Stimulated activated CD4-positive, alpha-beta T cell treated with anti-CD3 and anti-CD28 coated beads, Interleukin-1b, Interleukin-23, amount 100 ng/mL, for 1 hour (primary cell): ENCODE results near the gene SRPRA.
"Not testable (repeated sequence)": the region's sequence is repeated elsewhere in the genome, so short reads cannot be mapped to it uniquely, and the experiment has no call there.

Source experiments
- DNase-seq, 2 donors: peaks; one replicate each; pipeline ENCODE4 v3.0.0-alpha.2; 2020; ENCODE audit warnings: low read depth in 2 of 2

SRPRA gene

DNA sequence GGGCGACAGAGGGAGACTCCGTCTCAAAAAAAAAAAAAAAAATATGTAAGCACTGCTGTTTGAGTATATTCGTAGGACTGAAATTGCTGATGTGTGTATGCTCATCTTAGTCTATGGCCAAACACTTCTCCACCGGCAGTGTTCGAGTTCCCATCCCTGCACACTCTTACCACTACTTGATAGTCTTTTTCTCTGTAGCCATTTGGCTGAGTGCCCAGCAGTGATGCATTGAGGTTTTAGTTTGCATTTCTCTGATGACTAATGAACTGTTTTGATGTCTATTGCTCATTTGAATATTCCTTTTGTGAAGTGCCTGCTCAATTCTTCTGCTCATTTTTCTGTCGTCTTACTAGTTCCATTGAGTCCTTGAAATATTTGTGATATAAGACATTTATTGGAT is 16.1 kb upstream of the SRPRA start:
- DNase-seq: peak; percentile 53 to 77

DNA sequence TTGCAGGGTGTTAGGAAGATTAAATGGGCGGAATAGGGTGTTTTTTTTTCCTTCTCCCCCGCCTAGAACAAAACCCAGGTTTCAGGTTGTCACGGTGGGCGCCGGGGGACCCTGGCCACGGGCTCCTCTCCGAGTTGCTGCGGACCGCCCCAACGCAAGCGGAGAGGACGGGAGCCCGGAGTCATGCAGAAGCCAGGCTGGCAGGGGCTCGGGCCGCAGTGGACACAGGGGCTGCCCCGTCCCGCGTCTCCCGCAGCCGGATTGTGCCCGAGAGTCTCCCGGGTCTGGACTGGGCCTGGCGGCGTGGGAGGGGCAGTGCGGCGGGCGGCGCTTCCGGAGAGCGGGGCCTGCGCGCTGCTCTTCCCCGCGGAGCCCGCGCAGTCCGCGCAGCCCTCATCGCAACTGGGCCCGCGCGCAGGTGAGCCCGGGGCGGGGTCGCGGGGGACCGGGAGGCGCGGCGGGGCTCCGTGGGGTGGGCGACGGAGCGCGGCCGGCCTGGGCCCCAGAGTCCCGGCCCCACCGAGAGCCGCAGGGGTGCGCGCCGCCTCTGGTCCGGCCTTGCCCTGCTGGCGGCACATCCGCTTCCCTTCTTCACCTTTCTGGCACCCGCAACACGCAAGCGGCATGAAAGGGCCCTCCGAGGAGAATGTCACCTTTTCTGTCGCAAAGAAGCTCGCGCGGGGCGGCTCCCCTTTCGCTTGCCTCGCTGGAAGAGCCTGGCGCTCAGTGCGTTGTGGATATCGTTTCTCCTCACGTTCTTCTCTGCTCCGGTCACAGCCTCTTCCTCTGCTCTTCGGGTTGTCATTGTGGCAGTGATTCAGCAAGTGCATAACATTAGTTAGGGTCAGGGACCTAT is 14.3 kb upstream of the SRPRA start, which contains the start of gene TIRAP:
Gene TIRAP (plus strand): TSS at position 358 of the 856 bp plus-strand sequence. CDS start 7,802 bp downstream, outside the sequence.
- DNase-seq: no peak

DNA sequence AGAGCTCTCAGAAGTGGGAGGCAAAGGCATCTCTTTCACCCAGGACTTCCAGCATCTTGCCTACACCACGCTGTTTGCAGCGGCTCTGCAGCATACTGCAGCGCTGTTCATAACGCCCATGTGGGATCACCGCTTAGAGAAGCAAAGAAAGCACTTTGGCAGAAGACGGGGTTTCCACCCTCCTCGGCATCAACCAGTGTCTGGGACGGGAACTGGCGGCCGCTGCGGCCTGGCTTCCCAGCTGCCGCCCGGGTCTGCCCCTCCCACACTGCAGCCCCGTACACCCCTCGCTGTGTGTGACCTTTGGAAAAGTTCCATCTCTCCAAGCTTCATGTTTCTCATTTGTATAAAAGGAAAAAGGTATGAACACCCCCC is 13.7 kb upstream of the SRPRA start:
- DNase-seq: no peak

DNA sequence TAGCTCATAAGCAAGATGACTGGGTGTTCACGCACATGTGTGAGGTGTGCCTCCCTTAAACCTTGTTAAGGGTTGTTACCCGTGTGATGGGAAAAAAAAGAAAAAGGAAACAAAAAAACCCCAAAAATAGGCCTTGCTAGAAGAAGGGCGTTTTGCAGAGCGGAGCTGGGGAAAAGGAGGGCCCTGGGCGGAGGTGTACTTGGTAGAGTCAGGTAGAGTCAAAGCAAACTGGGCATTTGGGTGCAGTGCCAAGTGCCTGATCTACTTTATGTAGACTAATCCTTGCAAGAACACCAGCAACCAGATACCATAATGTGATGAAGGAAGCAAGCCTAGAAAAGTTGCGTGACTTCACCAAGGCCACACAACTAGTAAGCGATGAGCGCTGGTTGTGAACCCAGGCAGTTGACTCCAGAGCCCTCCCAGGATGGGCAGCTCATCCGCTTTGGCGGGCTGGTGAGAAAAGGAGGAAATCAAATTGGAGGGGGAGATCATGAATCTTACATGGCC is 13.0 kb upstream of the SRPRA start:
- no peak for DNase-seq

DNA sequence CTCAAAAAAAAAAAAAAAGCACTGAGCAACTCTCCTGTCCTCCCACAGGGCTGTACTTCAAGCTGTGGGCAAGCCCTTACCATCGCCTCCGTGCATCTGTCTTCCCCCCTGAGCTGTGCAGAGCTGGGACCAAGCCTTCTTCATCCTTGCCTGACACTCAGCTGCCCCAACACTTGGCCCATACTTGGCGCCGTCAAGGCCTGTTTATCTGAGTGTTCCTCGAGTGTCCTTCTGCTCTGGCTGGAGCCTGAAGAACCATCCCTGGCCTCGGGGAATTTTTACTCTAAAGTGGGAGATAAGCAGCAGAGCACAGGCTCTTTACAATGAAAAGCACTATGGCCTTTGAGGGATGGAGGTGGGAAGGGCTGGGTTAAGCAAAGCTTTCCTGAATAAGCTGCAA is 12.6 kb upstream of the SRPRA start:
- DNase-seq: no peak

DNA sequence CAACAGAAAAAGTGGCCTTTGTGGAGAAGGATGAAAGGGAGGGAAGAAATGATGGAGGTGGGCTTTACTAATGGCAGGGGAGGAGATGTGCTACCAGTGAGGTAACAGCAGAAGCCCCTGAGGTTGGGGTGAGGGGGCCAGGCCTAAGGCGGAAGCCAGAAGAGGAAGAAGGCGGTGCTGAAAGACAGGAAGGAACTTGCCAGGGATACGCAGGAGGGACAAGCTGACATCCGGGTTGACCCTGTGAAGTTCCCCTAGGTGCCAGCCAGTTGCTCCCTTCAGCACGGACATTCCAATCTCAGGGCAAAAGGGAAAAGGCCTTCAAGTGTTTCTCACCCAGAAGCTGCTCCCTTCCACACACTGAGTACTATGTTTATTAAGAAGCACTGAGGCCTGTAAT is 11.9 kb upstream of the SRPRA start:
- no peak for DNase-seq

DNA sequence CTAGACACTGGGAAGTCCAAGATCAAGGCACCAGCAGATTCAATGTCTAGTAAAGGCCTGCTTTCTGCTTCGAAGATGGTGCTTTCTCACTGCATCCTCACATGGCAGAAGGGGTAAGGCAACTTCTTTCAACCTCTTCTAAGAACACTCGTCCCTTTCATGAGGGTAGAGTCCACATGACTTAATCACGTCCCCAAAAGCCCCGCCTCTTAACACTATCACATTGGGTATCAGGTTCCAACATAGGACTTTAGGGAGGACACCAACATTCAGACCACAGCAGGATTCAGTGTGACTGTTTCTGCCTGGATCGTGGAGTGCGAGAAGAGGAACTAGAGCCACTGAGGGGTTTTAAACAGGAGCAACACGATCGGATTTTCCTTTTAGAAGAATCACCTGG is 10.5 kb upstream of the SRPRA start:
- no peak for DNase-seq

DNA sequence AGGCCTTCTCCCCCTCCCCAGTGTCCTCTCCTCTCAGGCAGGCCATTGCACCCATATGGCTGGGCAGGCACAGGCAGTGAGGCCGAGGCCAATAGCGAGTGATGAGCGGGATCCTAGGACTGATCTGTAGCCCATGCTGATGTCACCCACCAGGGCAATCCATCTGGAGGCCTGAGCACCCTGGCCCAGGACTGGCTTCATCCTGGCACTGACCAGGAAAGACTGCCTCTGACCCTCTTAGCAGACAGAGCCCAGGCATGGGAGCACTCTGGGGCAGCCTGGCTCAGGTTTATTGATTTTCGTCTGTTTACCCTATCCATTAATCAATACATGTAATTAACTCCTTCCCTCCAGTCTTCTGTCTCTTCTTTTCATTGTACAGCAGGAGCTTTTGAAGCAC is 9.1 kb upstream of the SRPRA start:
- no peak for DNase-seq

DNA sequence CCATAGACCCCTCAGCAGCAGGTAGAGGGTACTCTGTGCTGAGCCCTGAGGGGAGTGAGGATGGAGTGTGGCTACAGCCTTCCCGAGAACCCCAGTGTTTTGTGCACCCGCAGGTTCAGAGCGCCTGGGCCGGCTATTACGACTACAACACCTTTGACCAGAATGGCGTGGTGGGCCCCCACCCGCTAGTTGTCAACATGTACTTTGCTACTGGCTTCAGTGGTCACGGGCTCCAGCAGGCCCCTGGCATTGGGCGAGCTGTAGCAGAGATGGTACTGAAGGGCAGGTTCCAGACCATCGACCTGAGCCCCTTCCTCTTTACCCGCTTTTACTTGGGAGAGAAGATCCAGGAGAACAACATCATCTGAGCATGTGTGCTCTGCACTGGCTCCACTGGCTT is 8.6 kb upstream of the SRPRA start:
- no peak for DNase-seq

DNA sequence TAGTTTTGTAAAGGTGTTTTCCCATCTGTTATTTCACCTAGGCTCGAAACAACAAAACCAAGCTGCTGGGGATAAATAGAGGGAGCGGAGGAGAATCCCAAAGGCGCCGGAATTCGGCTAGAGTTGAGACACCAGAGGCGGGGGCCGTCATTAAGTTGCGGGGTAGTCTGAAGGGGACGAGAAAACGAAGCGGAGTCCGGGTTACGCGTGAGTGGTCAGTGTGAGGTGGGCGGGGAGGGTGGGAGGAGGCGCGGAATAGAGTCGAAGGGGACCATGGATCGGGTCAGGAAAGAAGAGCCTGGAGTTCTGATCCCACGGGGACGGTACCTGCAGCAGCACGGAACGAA is 361 bp downstream of the SRPRA start:
- DNase-seq: no peak

DNA sequence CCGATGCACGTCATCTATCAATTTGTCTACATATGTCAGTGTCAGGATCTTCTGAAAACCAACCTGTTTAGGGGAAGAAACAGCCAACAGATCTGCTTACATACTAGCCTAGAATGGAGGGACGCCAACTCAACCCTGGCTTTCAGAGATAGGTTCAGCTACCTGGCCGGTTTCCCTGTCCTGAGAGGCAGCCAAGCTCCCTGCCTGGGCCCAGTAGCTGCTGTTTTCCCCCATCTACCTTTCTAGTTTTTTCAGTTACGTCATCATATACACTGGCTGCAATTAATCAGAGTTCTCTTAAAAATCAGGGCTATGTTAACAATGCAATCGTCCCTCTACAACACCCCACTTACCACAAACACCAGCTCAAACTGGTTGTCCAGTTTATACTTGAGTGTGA is 1.0 kb downstream of the SRPRA start:
- DNase-seq: no peak

DNA sequence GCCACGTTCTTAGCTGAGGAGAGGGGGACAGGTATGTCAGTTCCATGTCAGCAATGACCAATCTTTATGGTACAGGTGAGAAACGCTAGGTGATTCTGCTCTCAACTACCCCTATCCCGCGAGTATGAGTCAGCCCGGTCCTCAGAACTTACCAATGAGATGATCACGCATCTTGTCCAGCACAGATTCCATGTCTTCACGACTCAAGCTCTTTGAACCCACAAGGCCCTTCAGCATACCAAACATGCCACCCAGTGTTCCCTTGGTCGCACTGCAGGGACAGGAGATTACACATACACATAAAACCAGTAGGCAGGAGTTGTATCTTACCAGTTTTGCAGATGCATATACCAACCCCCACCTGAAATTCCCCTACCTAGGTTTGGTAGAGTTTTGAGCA is 2.9 kb downstream of the SRPRA start:
- DNase-seq: no peak

DNA sequence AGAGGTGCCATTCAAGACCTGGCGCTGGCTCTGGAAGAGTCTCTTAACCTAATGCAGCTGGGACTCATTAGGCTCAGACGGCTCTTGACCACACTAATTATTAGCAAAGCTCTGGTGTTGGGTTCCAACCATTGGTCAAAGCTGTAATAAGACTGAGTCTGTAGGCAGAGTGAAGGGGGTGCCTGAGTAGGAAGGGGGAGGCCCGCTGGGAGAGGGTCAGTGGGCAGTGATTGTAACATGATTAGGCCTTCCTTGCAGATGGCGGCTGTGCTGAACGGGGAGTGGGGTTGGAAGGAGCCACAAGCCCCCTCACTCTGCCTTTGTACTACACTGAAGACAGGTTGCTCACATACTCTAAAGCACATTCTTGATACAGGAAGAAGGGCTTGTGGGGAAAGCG is 5.2 kb downstream of the SRPRA start:
- no peak for DNase-seq

DNA sequence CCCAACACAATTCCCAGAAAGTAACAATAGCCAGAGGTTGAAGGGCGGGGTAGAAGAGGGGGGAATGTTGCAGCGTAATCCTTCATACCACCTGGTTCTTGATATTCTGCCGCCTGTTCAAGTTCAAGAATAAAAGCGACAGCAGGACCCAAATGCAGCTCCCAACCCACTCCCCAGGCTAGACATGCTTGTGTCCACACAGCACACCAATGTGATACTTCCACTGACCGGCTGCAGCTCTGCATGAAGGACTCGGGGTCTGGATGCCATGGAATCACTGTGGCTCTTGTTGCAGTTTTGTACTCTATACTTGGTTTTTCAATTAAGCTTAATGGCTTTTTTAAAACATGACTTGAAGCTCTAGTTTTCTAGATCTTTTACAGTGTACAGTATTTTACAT is 6.5 kb downstream of the SRPRA start:
- DNase-seq: no peak

DNA sequence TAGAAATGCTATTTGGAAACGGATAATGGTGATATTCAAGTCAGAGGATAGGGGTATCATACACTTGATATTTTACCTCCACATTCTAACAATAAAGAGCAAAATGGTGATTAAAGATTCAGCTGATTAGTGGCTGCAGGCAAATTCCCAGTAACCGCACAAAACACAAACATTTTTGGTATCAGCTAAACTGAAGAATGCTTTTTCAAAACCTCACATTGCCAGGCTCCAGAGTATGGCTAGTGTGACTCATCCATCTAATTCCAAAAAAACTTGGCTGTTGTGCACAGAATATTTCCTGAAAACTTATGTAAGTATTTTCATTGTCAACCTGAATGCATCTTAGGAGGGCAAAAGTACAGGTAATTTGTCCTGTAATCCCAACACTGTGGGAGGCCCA is 10.9 kb downstream of the SRPRA start:
- no peak for DNase-seq

DNA sequence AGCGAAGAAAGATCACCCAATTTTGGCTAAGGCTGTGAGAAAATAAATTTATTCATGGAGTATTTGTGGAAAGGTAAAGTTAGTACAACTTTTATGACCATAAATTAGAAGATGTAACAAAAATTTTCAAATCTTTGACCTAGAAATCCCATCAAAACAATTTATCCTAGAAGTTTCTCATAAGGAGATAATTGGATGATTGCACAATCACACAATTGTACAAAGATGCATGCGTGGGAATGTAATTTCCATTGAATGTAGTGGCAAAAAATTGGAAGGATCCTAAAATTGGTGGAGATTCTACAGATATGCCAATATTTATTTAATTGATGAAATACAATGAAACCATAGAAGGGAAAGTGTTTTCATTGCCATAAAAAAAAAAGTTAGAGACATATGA is 11.6 kb downstream of the SRPRA start:
- no peak for DNase-seq

DNA sequence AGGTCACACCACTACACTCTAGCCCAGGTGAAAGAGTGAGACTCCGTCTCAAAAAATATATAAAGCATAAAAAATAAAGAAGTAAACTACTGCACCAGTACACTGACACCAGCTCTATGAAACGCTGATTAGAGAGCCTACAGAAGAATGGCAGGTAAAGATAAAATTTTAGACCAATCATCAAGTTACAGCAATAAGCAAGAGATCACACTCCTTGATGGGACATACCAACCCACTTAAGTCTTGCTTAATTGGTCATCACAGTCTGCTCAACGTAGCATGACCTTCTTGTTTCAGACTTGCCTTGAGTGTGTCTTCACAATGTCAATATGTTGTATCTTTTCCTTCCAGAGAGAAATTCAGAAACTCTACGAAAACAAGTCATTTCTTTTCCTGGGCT is 12.5 kb downstream of the SRPRA start:
- DNase-seq: no peak

DNA sequence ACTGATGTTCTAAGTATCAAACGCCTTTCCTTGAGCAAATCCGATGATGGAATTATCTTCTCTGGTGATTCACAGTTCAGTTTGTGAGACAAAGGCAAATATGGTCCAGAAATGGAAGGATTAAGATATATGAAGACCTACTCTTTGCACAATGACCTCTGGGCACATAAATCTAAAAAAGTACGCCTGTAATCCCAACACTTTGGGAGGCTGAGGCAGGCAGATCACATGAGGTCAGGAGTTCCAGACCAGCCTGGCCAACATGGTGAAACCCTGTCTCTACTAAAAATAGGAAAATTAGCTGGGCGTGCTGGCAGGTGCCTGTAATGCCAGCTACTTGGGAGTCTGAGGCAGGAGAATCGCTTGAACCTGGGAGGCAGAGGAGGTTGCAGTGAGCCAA is 13.2 kb downstream of the SRPRA start:
- DNase-seq: not testable (repeated sequence)

DNA sequence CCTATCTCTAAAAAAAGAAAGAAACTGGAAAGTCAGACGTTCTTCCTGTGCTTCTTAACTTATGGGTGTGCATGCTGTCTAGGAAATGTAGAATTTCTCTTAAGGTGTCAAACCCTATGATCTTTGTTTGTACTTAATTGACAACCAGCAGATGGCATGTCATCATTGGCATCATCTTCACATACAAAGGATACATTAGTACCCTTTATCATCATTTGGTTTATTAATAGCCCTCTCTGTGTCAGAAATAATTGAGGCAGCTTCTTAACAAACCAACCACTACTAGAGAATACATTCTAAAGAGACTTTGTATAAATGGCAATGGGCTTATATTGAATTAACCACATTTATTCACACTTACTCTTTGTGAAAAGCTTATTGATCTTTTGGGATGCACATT is 13.9 kb downstream of the SRPRA start:
- DNase-seq: no peak

DNA sequence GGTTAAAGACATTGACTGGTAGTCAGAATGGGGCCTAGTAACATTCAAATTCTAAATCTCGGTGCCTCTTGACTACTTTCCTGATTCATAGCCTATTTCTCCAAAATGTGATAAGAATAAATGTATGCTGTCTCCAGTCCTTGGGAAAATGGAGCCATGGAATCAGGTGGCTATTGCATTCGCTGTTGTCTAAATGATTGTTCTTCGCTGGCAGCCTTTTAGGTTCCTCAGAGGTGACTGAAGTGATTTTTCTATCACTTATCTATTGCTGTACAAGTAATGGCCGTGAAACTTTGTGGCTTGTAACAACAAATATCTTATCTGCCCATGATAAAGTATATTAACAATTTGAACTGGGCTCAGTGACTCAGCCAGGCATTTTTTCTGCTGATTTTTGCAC is 15.4 kb downstream of the SRPRA start:
- no peak for DNase-seq

DNA sequence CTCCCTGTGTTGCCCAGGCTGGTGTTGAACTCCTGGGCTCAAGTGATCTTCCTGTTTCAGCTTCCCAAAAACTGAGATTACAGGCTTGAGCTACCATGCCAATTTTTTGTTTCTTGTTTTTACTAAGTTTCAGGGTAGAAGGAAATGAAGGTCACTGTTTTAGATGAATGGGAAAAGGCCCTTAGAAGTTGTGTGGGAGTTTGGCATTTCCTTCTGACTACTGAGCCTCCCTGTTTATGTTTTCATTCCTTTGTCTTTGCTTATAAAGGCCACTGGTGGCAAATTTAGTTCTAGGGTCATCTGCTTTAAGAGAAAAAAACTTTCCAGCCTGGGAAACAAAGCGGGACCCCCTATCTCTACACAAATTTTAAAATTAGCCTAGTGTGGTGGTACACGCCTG is 22.1 kb downstream of the SRPRA start:
- no peak for DNase-seq

DNA sequence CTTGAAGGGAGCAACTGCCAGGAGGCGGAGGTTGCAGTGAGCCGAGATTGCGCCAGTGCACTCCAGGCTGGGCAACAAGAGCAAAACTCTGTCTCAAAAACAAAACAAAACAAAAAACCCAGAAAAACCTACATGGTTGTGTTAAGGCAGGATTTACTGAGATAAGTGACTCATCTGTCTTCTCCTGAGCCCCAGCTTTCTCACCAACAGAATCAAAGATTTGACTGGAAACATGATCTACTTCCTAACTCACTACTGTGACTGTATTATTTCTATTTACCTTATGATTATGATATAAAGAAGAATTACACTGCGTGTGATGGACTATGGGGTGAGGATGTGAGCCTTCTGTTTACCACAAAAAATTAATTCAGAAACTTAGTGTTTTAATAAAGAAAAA is 35.3 kb downstream of the SRPRA start:
- no peak for DNase-seq

DNA sequence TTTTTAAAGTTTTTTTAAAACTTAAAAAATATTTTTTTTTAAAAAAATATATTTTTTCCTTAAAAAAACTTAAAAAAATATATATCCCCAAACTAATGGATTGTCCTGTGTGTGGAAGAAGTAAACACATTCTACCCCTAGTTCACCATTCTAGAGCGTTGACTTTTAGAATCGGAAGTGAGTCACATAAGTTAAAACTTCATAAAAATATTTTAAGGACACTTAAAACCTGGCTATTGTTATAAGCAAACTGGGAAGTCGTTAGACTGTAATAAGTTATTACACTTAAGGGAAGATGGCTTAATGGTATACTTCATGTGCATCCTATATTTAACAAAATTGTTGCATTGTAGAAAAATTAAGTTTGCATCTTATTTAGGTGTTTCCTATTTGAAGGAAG is 36.0 kb downstream of the SRPRA start:
- no peak for DNase-seq
